ENCODE data around the gene SPINK6.

GRCh38 chr5:148206620-148207019 lies 3.8 kb downstream of the SPINK6 start:
- TF ChIP-seq POLR2A (IDR thresholded peaks at IDR 0.05; ENCODE audit: low read depth): no peak
- TF ChIP-seq POLR2AphosphoS5 (IDR thresholded peaks at IDR 0.05): no peak

Data from esophagus muscularis mucosa (tissue), 2 donors.